Epithelial cell of proximal tubule (primary cell): ENCODE measurements around the gene MILR1. TPM values are rescaled to one million over a fixed set of nuclear protein-coding genes. Genes with fewer than 3 reads are reported as not detected.
"Not testable (repeated sequence)": the region's sequence is repeated elsewhere in the genome, so short reads cannot be mapped to it uniquely, and the experiment has no call there.

ENCODE experiments used
- DNase-seq: peaks from one replicate; pipeline ENCODE4 v3.0.0-alpha.2; 2011; ENCODE audit warnings: low read depth
- H3K4me3 ChIP-seq: 2 replicates; pipeline ENCODE4 v1.5.1; 2011; ENCODE audit warnings: low read depth, mild to moderate bottlenecking, low read length
- CTCF ChIP-seq: conservative IDR thresholded peaks from 2 replicates; pipeline ENCODE4 v1.5.1; 2012; ENCODE audit warnings: low read depth, mild to moderate bottlenecking, low read length
- total RNA-seq: library from RNA; depleted of rRNA; stranded (reverse); fragments of >200 nt; gene quantifications from 2 replicates; pipeline ENCODE4 v1.2.3, GENCODE V29; 2015

The MILR1 gene
- total RNA-seq, 1 donor from 2014 or later = not detected

GRCh38 chr17:64492481-64493109 is 43.7 kb downstream of the MILR1 start:
- no peak overlapping the region for H3K4me3 ChIP-seq
- TF ChIP-seq CTCF = peak; percentile 46
- DNase-seq = no peak

DNA sequence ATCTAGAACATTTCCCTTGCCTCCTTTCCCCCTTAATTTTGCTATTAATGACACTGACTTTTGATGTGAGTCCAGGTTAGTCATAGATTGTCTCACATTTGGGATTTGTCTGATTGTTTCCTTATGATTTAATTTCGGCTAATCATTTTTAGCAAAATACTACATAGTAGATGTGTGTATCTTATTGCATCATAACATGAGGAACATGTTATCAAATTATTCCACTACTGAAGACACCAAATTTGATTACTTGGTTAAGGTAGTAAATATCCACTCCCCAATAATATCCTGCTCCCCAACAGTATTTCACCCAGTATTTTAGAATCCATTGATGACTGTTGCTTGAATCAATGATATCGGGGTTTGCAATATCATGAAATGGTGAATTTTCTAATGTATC is 45.2 kb downstream of the MILR1 start:
- H3K4me3 ChIP-seq = no peak overlapping the region
- no peak for DNase-seq
- TF ChIP-seq CTCF = no peak

DNA sequence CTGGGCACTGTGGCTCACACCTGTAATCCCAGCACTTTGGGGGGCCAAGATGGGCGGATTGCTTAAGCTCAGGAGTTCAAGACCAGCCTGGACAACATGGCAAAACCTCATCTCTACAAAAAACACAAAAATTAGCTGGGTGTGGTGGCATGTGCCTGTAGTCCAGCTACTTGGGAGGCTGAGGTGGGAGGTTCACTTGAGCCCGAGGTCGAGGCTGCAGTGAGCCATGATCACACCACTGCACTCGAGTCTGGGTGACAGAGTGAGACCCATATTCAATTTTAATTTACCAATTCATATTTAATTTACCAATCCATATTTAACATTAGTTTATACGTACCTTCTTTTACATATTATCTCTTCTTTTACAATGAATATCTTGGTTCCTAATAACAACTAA is 46.4 kb downstream of the MILR1 start:
- peak overlapping the region; percentile 74 for H3K4me3 ChIP-seq
- not testable (repeated sequence) for DNase-seq

GRCh38 chr17:64496348-64496785 is 47.5 kb downstream of the MILR1 start:
- no peak for TF ChIP-seq CTCF
- DNase-seq = no peak
- peak overlapping the region; percentile 74 for H3K4me3 ChIP-seq

DNA sequence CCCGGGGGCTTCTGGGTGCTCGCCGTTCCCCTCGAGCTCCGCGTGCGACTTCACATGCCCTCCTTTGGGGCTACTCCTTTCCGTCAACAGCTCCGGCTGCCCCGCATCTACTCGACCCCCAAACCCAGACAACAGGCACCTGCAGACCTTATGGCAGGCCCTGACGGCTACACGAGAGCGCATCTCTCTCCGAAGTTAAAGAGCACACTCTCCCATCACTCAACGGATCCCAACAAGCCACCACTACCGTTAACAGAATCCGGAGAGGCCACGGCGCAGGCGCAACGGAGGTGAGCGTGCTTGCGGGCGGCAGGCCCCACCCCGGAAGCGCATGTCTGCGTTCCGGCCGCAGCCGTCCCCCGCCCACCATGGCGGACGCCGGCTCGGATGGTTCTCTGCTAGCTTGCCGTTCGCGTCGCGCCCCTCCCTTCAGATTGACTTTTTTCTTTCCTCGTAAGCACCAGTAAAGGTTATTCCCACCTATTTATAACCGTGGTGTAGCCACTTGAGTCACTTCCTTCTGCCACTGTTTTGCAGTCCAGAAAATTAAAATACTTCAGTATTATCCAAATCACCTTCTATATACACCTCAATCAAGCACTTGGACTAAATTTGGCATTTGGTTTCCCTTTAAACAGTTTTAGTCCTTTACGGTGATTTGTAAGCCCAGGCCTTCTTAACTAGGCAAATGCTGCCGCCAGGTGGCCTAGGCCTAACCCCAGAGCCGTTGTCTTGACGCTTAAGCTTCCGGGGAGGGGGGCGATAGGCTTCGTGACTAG is 48.1 kb downstream of the MILR1 start, which contains the start of gene POLG2:
Gene POLG2 (minus strand): TSS at position 269 of the 779 bp plus-strand sequence. CDS start 86 bp downstream, at position 183.
- H3K4me3 ChIP-seq = peak within 1 kb of the TSS; percentile 74
- DNase-seq = peak; percentile 61
- peak; percentile 67 for TF ChIP-seq CTCF

- no peak for TF ChIP-seq CTCF
- H3K4me3 ChIP-seq = peak overlapping the region; percentile 74
- DNase-seq = no peak
Measured at GRCh38 chr17:64497565-64498035, 48.7 kb downstream of the MILR1 start.

DNA sequence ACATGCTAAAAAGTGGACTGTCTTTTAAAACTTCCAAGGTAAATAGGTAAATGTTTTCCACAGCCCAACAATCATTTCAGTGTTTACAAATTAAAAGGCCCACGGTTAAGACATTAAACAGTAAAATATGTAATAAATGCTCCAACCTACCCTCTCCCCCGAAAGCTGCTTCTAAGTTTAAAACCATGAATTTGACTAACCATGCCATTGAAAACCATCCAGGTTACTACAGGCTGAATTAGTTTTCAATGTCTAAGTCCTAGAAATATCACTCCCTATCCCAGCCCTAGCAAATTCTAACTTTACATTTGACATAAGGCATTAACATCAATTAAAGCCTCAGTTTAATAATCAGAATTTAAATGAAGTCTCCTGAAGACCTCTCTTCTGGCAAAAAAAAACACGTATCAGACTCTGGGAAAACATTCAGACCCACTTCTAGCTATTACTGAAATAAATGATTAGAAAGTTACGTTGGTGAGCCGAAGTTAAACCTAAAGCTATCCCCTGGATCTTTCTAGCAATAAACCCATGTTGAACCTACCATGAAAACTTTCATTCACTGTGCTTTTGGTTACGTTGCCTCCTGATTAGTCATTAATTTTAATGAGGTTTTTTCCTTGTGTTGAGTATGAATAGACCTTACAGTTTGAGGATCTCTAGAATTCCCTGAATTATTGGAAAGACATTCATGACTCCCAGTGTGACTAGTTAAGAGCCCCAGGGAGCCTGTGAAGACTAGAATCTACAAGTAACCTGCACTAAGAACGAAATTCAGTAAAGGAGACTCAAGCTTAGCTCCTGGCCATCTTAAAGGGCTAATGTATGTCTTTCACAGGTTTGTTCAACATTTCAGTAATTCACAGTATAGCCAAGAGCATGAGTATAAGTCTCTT is 49.6 kb downstream of the MILR1 start:
- TF ChIP-seq CTCF = no peak
- DNase-seq = no peak
- no peak overlapping the region for H3K4me3 ChIP-seq
